Measurements from ENCODE around the gene TMEM42. TPM values are rescaled to one million over a fixed set of nuclear protein-coding genes. Genes with fewer than 3 reads are reported as not detected.

Gene TMEM42
- total RNA-seq, 6 experiments from 2014 or later: 13.9 to 19.9 (median 16.7) TPM

- Mint-ChIP-seq H3K27ac (no peak overlapping the region), H3K4me1 (ENCODE audit: low read depth) (peaks cover 43% of the 10 kb centered on the region), H3K36me3 (ENCODE audit: low read depth) (peaks cover 4% of the 10 kb centered on the region; the same call in 1 of the 2 replicates), H3K4me3 (no peak overlapping the region), H3K27me3 (ENCODE audit: insufficient read depth) (peaks cover 7% of the 10 kb centered on the region; the same call in 1 of the 2 replicates), H3K9me3 (no peaks in the 10 kb centered on the region)
- no peak for TF ChIP-seq CTCF (IDR thresholded peaks at IDR 0.05)
- DNase-seq: no peak
These were observed 24.8 kb downstream of the TMEM42 start for GRCh38 chr3:44886561-44886960.

DNA sequence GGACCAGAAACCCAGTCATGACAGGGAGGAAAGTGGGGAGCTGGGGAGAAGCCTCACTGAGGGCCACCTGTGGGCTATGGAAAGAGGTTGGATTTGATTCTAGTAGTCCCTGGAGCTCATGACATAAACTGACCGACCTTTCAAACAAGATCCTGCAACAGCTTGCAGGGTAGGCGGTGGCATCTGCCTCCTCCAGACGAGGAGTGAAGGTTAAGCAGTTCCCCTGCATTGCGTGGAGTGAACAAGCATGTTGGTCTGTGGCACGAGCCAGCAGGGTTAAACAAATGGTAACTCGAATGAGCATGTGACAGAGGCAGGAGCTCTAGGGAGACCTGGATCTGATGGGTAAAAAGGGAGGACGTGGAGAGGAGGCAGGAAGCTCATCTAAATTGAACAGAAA is 25.4 kb downstream of the TMEM42 start:
- Mint-ChIP-seq H3K4me1 (ENCODE audit: low read depth) (peaks cover 43% of the 10 kb centered on the region), H3K27ac (no peak overlapping the region), H3K27me3 (ENCODE audit: insufficient read depth) (peaks cover 7% of the 10 kb centered on the region; the same call in 1 of the 2 replicates), H3K36me3 (ENCODE audit: low read depth) (peaks cover 4% of the 10 kb centered on the region; the same call in 1 of the 2 replicates), H3K9me3 (no peaks in the 10 kb centered on the region), H3K4me3 (no peak overlapping the region)
- no peak for TF ChIP-seq CTCF (IDR thresholded peaks at IDR 0.05)
- DNase-seq: no peak

- Mint-ChIP-seq H3K36me3 (ENCODE audit: low read depth) (peaks cover 4% of the 10 kb centered on the region; the same call in 1 of the 2 replicates), H3K4me1 (ENCODE audit: low read depth) (peaks cover 33% of the 10 kb centered on the region), H3K9me3 (no peaks in the 10 kb centered on the region), H3K27ac (no peak overlapping the region), H3K4me3 (no peak overlapping the region), H3K27me3 (ENCODE audit: insufficient read depth) (peaks cover 5% of the 10 kb centered on the region; the same call in 1 of the 2 replicates)
- DNase-seq: no peak
- TF ChIP-seq CTCF (IDR thresholded peaks at IDR 0.05): no peak
These were observed 28.5 kb downstream of the TMEM42 start for GRCh38 chr3:44890258-44890657.

DNA sequence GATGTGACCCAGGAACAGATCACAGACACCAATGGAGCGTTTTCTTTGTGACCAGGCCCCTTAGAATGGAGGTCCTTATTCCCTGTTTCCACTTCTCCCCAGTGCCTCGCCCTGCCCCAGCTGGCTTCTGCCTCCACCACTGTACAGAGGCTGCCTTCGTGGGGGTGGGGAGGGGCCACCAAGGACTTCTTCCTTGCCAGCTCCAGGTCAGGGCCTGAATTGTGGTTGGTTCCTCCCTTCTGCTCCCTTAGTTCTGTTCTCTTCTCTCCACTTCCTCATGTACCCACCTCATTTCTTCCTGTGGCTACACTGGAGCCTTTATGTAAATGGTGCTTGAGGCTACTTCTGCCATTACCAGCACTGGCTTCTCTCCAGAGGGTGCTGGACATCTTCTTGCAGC is 29.1 kb downstream of the TMEM42 start:
- Mint-ChIP-seq H3K4me3 (no peak overlapping the region), H3K36me3 (ENCODE audit: low read depth) (peaks cover 4% of the 10 kb centered on the region; the same call in 1 of the 2 replicates), H3K9me3 (no peaks in the 10 kb centered on the region), H3K27me3 (ENCODE audit: insufficient read depth) (peaks cover 5% of the 10 kb centered on the region; the same call in 1 of the 2 replicates), H3K27ac (no peak overlapping the region), H3K4me1 (ENCODE audit: low read depth) (peaks cover 27% of the 10 kb centered on the region)
- no peak for DNase-seq
- no peak for TF ChIP-seq CTCF (IDR thresholded peaks at IDR 0.05)

DNA sequence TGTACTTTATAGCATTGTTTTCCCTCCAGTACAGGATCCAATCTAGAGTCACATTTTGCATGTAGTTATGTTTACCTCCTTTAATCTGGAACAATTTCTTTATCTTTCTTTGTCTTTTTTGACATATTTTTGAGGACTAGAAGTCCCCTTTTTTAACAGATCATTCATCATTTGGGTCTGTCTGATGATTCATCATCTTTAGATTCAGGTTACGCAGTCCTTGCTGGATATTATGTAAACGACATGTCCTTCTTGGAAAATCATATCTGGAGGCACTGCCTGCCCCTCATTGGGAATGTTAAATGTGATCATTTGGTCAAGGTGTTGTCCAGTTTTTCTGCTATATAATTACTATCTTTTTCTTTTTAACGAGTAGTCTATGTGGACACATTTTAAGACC is 31.0 kb downstream of the TMEM42 start:
- H3K9me3 Mint-ChIP-seq: no peaks in the 10 kb centered on the region
- peak; percentile 19 for DNase-seq
- H3K27me3 Mint-ChIP-seq (ENCODE audit: insufficient read depth): peaks cover 5% of the 10 kb centered on the region; the same call in 1 of the 2 replicates
- H3K27ac Mint-ChIP-seq: 0 out of 2 replicates have a peak overlapping the region, but pooled peaks have one; percentile 27
- H3K4me1 Mint-ChIP-seq (ENCODE audit: low read depth): peaks cover 13% of the 10 kb centered on the region
- H3K36me3 Mint-ChIP-seq (ENCODE audit: low read depth): no peaks in the 10 kb centered on the region
- peak overlapping the region; percentile 23; the same call in 1 of the 2 replicates for H3K4me3 Mint-ChIP-seq
- TF ChIP-seq CTCF (IDR thresholded peaks at IDR 0.05): no peak

All from HFFc6 (cell line).